OCI-LY1 (cell line): Measurements from ENCODE around the gene EEFSEC.

Experiments used
- H2AFZ ChIP-seq: fragments of 200-600 bp; sonication (generic), shearing (Covaris generic); 2 replicates; pipeline ENCODE4 v1.6.0; 2014; ENCODE audit warnings: antibody characterized with exemption, mild to moderate bottlenecking, low read length
- H3F3A ChIP-seq: fragments of 200-600 bp; sonication (generic), shearing (Covaris generic); 2 replicates; pipeline ENCODE4 v1.6.0; 2014; ENCODE audit warnings: mild to moderate bottlenecking, antibody characterized with exemption, low read length, moderate library complexity; ENCODE audit not compliant: insufficient read depth
- H3K27ac ChIP-seq: fragments of 200-600 bp; sonication (generic); 2 replicates; pipeline ENCODE4 v1.5.1; 2014; ENCODE audit warnings: low read length, mixed run types, mild to moderate bottlenecking, low read depth; ENCODE audit not compliant: poor library complexity, severe bottlenecking
- H3K27me3 ChIP-seq: fragments of 200-600 bp; sonication (generic); 2 replicates; pipeline ENCODE4 v1.6.0; 2014; ENCODE audit warnings: antibody characterized with exemption, mild to moderate bottlenecking, low read length, moderate library complexity; ENCODE audit not compliant: insufficient read depth
- H3K36me3 ChIP-seq: fragments of 200-600 bp; sonication (generic); 2 replicates; pipeline ENCODE4 v1.6.1; 2014; ENCODE audit warnings: mild to moderate bottlenecking, antibody characterized with exemption, low read length, moderate library complexity, mixed read lengths; ENCODE audit not compliant: insufficient read depth
- H3K4me1 ChIP-seq: fragments of 200-600 bp; sonication (generic); 2 replicates; pipeline ENCODE4 v1.5.1; 2014; ENCODE audit warnings: mild to moderate bottlenecking, low read length, moderate library complexity; ENCODE audit not compliant: insufficient read depth, severe bottlenecking
- H3K4me2 ChIP-seq: fragments of 200-600 bp; sonication (generic), shearing (Covaris generic); 2 replicates; pipeline ENCODE4 v1.6.1; 2014; ENCODE audit warnings: low read length
- H3K4me3 ChIP-seq: fragments of 200-600 bp; sonication (generic); 2 replicates; pipeline ENCODE4 v1.5.1; 2014; ENCODE audit warnings: low read length, low read depth, mild to moderate bottlenecking, mixed read lengths; ENCODE audit not compliant: poor library complexity, severe bottlenecking
- H3K79me2 ChIP-seq: fragments of 200-600 bp; shearing (Covaris generic); 2 replicates; pipeline ENCODE4 v1.6.1; 2016; ENCODE audit warnings: mixed run types, low read length, mixed read lengths; ENCODE audit not compliant: insufficient read depth
- H3K9ac ChIP-seq: fragments of 200-600 bp; sonication (generic), shearing (Covaris generic); 2 replicates; pipeline ENCODE4 v1.6.1; 2014; ENCODE audit warnings: mild to moderate bottlenecking, low read length, mixed read lengths
- H3K9me2 ChIP-seq: fragments of 200-600 bp; sonication (generic), shearing (Covaris generic); 2 replicates; pipeline ENCODE4 v1.6.1; 2014; ENCODE audit warnings: low read depth, mild to moderate bottlenecking, low read length, mixed read lengths
- H3K9me3 ChIP-seq: fragments of 200-600 bp; shearing (Covaris generic); 2 replicates; pipeline ENCODE4 v1.6.1; 2014; ENCODE audit warnings: low read length, mixed read lengths
- H4K20me1 ChIP-seq: fragments of 200-600 bp; sonication (generic), shearing (Covaris generic); 2 replicates; pipeline ENCODE4 v1.6.0; 2016; ENCODE audit warnings: mild to moderate bottlenecking, low read length; ENCODE audit not compliant: insufficient read depth
- CTCF ChIP-seq: fragments of 200-600 bp; sonication (generic), shearing (Covaris generic); IDR thresholded peaks from 2 replicates; pipeline ENCODE4 v1.5.1; 2017; ENCODE audit warnings: mild to moderate bottlenecking, antibody characterized with exemption, low read length, moderate library complexity, mixed read lengths
- EZH2 ChIP-seq: fragments of 200-600 bp; sonication (generic), shearing (Covaris generic); IDR thresholded peaks from 2 replicates; pipeline ENCODE4 v1.8.0; 2017; ENCODE audit warnings: borderline replicate concordance, mixed run types, mild to moderate bottlenecking, antibody characterized with exemption, low read length, moderate library complexity, mixed read lengths

EEFSEC gene

GRCh38 chr3:128359060-128359664, 205.9 kb downstream of the EEFSEC start:
- H3K4me3 ChIP-seq, result no peak overlapping the region
- no peaks in the 10 kb centered on the region for H3K27me3 ChIP-seq
- no peak overlapping the region for H2AFZ ChIP-seq
- no peak overlapping the region for H3K4me2 ChIP-seq
- H3F3A ChIP-seq, result no peaks in the 10 kb centered on the region
- no peaks in the 10 kb centered on the region for H3K9me3 ChIP-seq
- TF ChIP-seq CTCF (no peak), EZH2 (no peak)
- no peaks in the 10 kb centered on the region for H3K4me1 ChIP-seq
- no peaks in the 10 kb centered on the region for H4K20me1 ChIP-seq
- H3K79me2 ChIP-seq, result no peaks in the 10 kb centered on the region
- no peak overlapping the region for H3K27ac ChIP-seq
- no peaks in the 10 kb centered on the region for H3K9me2 ChIP-seq
- no peaks in the 10 kb centered on the region for H3K36me3 ChIP-seq
- no peak overlapping the region for H3K9ac ChIP-seq

- Histone ChIP-seq H3K4me1 (no peaks in the 10 kb centered on the region), H3K9me3 (no peaks in the 10 kb centered on the region), H3F3A (no peaks in the 10 kb centered on the region), H3K27me3 (no peaks in the 10 kb centered on the region), H3K36me3 (no peaks in the 10 kb centered on the region), H3K79me2 (no peaks in the 10 kb centered on the region), H3K9me2 (no peaks in the 10 kb centered on the region), H3K4me3 (no peak overlapping the region), H3K27ac (no peak overlapping the region), H2AFZ (no peak overlapping the region), H4K20me1 (no peaks in the 10 kb centered on the region), H3K4me2 (no peak overlapping the region), H3K9ac (no peak overlapping the region)
- TF ChIP-seq CTCF, result no peak
- TF ChIP-seq EZH2, result no peak
Observed at GRCh38 chr3:128359846-128360642, 206.8 kb downstream of the EEFSEC start.

GRCh38 chr3:128360705-128361271, 207.5 kb downstream of the EEFSEC start:
- Histone ChIP-seq H3K27ac (no peak overlapping the region), H3K9ac (no peak overlapping the region), H3K4me3 (no peak overlapping the region)

More at GRCh38 chr3:128360705-128361271, 207.5 kb downstream of the EEFSEC start:
- Histone ChIP-seq H3K9me3 (no peaks in the 10 kb centered on the region), H3K36me3 (no peaks in the 10 kb centered on the region), H2AFZ (no peak overlapping the region), H3F3A (no peaks in the 10 kb centered on the region), H3K9me2 (no peaks in the 10 kb centered on the region), H3K27me3 (no peaks in the 10 kb centered on the region), H3K4me2 (no peak overlapping the region), H3K4me1 (no peaks in the 10 kb centered on the region), H4K20me1 (no peaks in the 10 kb centered on the region), H3K79me2 (no peaks in the 10 kb centered on the region)
- TF ChIP-seq EZH2, result no peak
